Measurements from ENCODE around the gene ASPSCR1.
"Not testable (repeated sequence)": the region's sequence is repeated elsewhere in the genome, so short reads cannot be mapped to it uniquely, and the experiment has no call there.

ASPSCR1 gene

GRCh38 chr17:81942167-81942553 is 35.3 kb upstream of the ASPSCR1 start:
- DNase-seq, result no peak

GRCh38 chr17:81944858-81945257 is 32.6 kb upstream of the ASPSCR1 start:
- DNase-seq, result no peak

- no peak for DNase-seq
Measured at GRCh38 chr17:81947189-81947588, 30.2 kb upstream of the ASPSCR1 start, which contains the start of gene MYADML2. MYADML2 (minus strand) TSS chr17:81947233; CDS start chr17:81941741, 5,492 bp downstream.

- no peak for DNase-seq
Measured at GRCh38 chr17:81948635-81949378, 28.6 kb upstream of the ASPSCR1 start.

GRCh38 chr17:81950501-81950900 is 26.9 kb upstream of the ASPSCR1 start:
- no peak for DNase-seq

- DNase-seq, result no peak
Measured at GRCh38 chr17:81951785-81952684, 25.4 kb upstream of the ASPSCR1 start.

- no peak for DNase-seq
Measured at GRCh38 chr17:81952792-81953228, 24.6 kb upstream of the ASPSCR1 start.

- not testable (repeated sequence) for DNase-seq
Measured at GRCh38 chr17:81953443-81953842, 24.0 kb upstream of the ASPSCR1 start.

- no peak for DNase-seq
Measured at GRCh38 chr17:81954131-81955057, 23.0 kb upstream of the ASPSCR1 start.

GRCh38 chr17:81955058-81955681 is 22.3 kb upstream of the ASPSCR1 start:
- no peak for DNase-seq

- DNase-seq, result no peak
Measured at GRCh38 chr17:81955756-81956544, 21.5 kb upstream of the ASPSCR1 start.

GRCh38 chr17:81956607-81957589 is 20.5 kb upstream of the ASPSCR1 start:
- DNase-seq, result no peak

- no peak for DNase-seq
Measured at GRCh38 chr17:81957691-81958432, 19.6 kb upstream of the ASPSCR1 start.

- no peak for DNase-seq
Measured at GRCh38 chr17:81958633-81959342, 18.6 kb upstream of the ASPSCR1 start.

- peak; percentile 86 for DNase-seq
Measured at GRCh38 chr17:81959362-81960129, 17.9 kb upstream of the ASPSCR1 start.

GRCh38 chr17:81960130-81960958 is 17.1 kb upstream of the ASPSCR1 start:
- no peak for DNase-seq

GRCh38 chr17:81961087-81961511 is 16.3 kb upstream of the ASPSCR1 start, which contains the start of gene NOTUM:
NOTUM (minus strand) TSS chr17:81961187; CDS start chr17:81960909, 278 bp downstream.
- peak; percentile 25 for DNase-seq

All from CD4-positive, alpha-beta T cell treated with Interleukin-17A for 1 hour (primary cell).